HEK293 (cell line): ENCODE measurements around the gene ZNF335.

Experiments used
- CTCF ChIA-PET: fragments of 350-600 bp; formaldehyde crosslinking; extraction: SDS; loops from one replicate; lab custom pipeline; 2021; ENCODE audit warnings: antibody characterized with exemption; lab: Yijun Ruan, JAX
- POLR2A ChIA-PET: fragments of 300-600 bp; formaldehyde crosslinking; extraction: SDS; loops from one replicate; lab custom pipeline; 2020; ENCODE audit warnings: antibody characterized with exemption, inconsistent platforms; lab: Yijun Ruan, JAX
- H3K27ac ChIP-seq: fragments of 200-500 bp; sonication (Bioruptor generic); 2 replicates; pipeline ENCODE4 v1.5.1; 2014; ENCODE audit warnings: low read depth, low read length, control low read depth, inconsistent platforms; ENCODE audit errors: extremely low read depth
- H3K36me3 ChIP-seq, 2 experiments: fragments of 200-500 bp in 1 of 2; sonication (Bioruptor generic) in 1 of 2; 1 replicate in 1 of 2; 2 replicates in 1 of 2; pipeline ENCODE4 v1.5.1; 2014 to 2017; ENCODE audit warnings: inconsistent platforms in 2 of 2, low read length in 2 of 2; ENCODE audit not compliant: control insufficient read depth in 2 of 2, insufficient read depth in 1 of 2
- H3K4me1 ChIP-seq: fragments of 200-500 bp; sonication (Bioruptor generic); 2 replicates; pipeline ENCODE4 v1.5.1; 2014; ENCODE audit warnings: mild to moderate bottlenecking, low read length, inconsistent platforms; ENCODE audit not compliant: control insufficient read depth, insufficient read depth
- H3K4me3 ChIP-seq: 2 replicates; pipeline ENCODE4 v1.5.1; 2011; ENCODE audit warnings: low read depth, mild to moderate bottlenecking, control low read depth, low read length, moderate library complexity
- H3K9me3 ChIP-seq: fragments of 200-500 bp; sonication (Bioruptor generic); 2 replicates; pipeline ENCODE4 v1.5.1; 2014; ENCODE audit warnings: low read depth, low read length, inconsistent platforms; ENCODE audit not compliant: control insufficient read depth, insufficient read depth
- HOXA7 ChIP-seq: sonication (generic); formaldehyde crosslinking; IDR thresholded peaks from 2 replicates; pipeline ENCODE4 v1.8.1; 2022; ENCODE audit warnings: missing genetic modification reagents, borderline replicate concordance
- KLF10 ChIP-seq: fragments of 450-650 bp; IDR thresholded peaks from 2 replicates; pipeline ENCODE4 v1.5.1; 2018; ENCODE audit warnings: missing biosample characterization, mild to moderate bottlenecking, missing genetic modification characterization
- KLF9 ChIP-seq: fragments of 450-650 bp; formaldehyde crosslinking; IDR thresholded peaks from 2 replicates; pipeline ENCODE4 v1.5.1; 2016; ENCODE audit warnings: missing biosample characterization, missing genetic modification characterization, low read depth
- MEIS1 ChIP-seq: sonication (generic); formaldehyde crosslinking; IDR thresholded peaks from 2 replicates; pipeline ENCODE4 v1.8.1; 2022; ENCODE audit warnings: missing genetic modification reagents, mild to moderate bottlenecking, borderline replicate concordance
- PRDM6 ChIP-seq: fragments of 450-650 bp; formaldehyde crosslinking; IDR thresholded peaks from 2 replicates; pipeline ENCODE4 v1.5.1; 2017; ENCODE audit warnings: missing biosample characterization, missing genetic modification characterization
- RBAK ChIP-seq: fragments of 450-650 bp; formaldehyde crosslinking; IDR thresholded peaks from 2 replicates; pipeline ENCODE4 v1.5.1; 2016; ENCODE audit warnings: missing biosample characterization, missing genetic modification characterization
- ZBTB1 ChIP-seq: fragments of 450-650 bp; formaldehyde crosslinking; IDR thresholded peaks from 2 replicates; pipeline ENCODE4 v1.5.1; 2016; ENCODE audit warnings: missing biosample characterization, missing genetic modification characterization
- ZBTB21 ChIP-seq: fragments of 450-650 bp; formaldehyde crosslinking; IDR thresholded peaks from 2 replicates; pipeline ENCODE4 v1.5.1; 2017; ENCODE audit warnings: missing biosample characterization, missing genetic modification characterization
- ZBTB44 ChIP-seq: fragments of 450-650 bp; IDR thresholded peaks from 2 replicates; pipeline ENCODE4 v1.5.1; 2018; ENCODE audit warnings: missing biosample characterization, mild to moderate bottlenecking, missing genetic modification characterization
- ZFP37 ChIP-seq: fragments of 450-650 bp; formaldehyde crosslinking; IDR thresholded peaks from 2 replicates; pipeline ENCODE4 v1.5.1; 2016; ENCODE audit warnings: missing biosample characterization, missing genetic modification characterization
- ZFP69B ChIP-seq: fragments of 450-650 bp; formaldehyde crosslinking; IDR thresholded peaks from 2 replicates; pipeline ENCODE4 v1.5.1; 2016; ENCODE audit warnings: missing biosample characterization, missing genetic modification characterization
- ZNF138 ChIP-seq: fragments of 450-650 bp; formaldehyde crosslinking; IDR thresholded peaks from 2 replicates; pipeline ENCODE4 v1.5.1; 2016; ENCODE audit warnings: missing biosample characterization, missing genetic modification characterization, borderline replicate concordance
- ZNF19 ChIP-seq: fragments of 450-650 bp; formaldehyde crosslinking; IDR thresholded peaks from 2 replicates; pipeline ENCODE4; 2016; ENCODE audit warnings: missing biosample characterization, missing genetic modification characterization, low read depth
- ZNF23 ChIP-seq: fragments of 450-650 bp; formaldehyde crosslinking; IDR thresholded peaks from 2 replicates; pipeline ENCODE4 v1.5.1; 2016; ENCODE audit warnings: missing biosample characterization, missing genetic modification characterization, borderline replicate concordance
- ZNF350 ChIP-seq: fragments of 450-650 bp; formaldehyde crosslinking; IDR thresholded peaks from 2 replicates; pipeline ENCODE4 v1.5.0; 2017; ENCODE audit warnings: missing biosample characterization, mild to moderate bottlenecking, missing genetic modification characterization
- ZNF433 ChIP-seq: fragments of 450-650 bp; formaldehyde crosslinking; IDR thresholded peaks from 2 replicates; pipeline ENCODE4 v1.5.1; 2016; ENCODE audit warnings: missing biosample characterization, missing genetic modification characterization, low read depth
- ZNF488 ChIP-seq: fragments of 450-650 bp; formaldehyde crosslinking; IDR thresholded peaks from 2 replicates; pipeline ENCODE4 v1.5.1; 2016; ENCODE audit warnings: missing biosample characterization, missing genetic modification characterization
- ZNF501 ChIP-seq: fragments of 450-650 bp; formaldehyde crosslinking; IDR thresholded peaks from 2 replicates; pipeline ENCODE4 v1.5.1; 2016; ENCODE audit warnings: missing biosample characterization, missing genetic modification characterization
- ZNF513 ChIP-seq: fragments of 450-650 bp; IDR thresholded peaks from 2 replicates; pipeline ENCODE4 v1.5.1; 2018; ENCODE audit warnings: missing biosample characterization, missing genetic modification characterization
- ZNF548 ChIP-seq: fragments of 450-650 bp; formaldehyde crosslinking; IDR thresholded peaks from 2 replicates; pipeline ENCODE4 v1.5.1; 2016; ENCODE audit warnings: missing biosample characterization, missing genetic modification characterization
- ZNF571 ChIP-seq: fragments of 450-650 bp; formaldehyde crosslinking; IDR thresholded peaks from 2 replicates; pipeline ENCODE4 v1.5.0; 2017; ENCODE audit warnings: missing biosample characterization, missing genetic modification characterization
- ZNF654 ChIP-seq: fragments of 450-650 bp; formaldehyde crosslinking; IDR thresholded peaks from 2 replicates; pipeline ENCODE4 v1.5.1; 2016; ENCODE audit warnings: low read depth, missing biosample characterization, missing genetic modification characterization
- ZNF670 ChIP-seq: fragments of 450-650 bp; formaldehyde crosslinking; IDR thresholded peaks from 2 replicates; pipeline ENCODE4 v1.5.1; 2016; ENCODE audit warnings: missing biosample characterization, missing genetic modification characterization, low read depth
- ZNF677 ChIP-seq: fragments of 450-650 bp; IDR thresholded peaks from 2 replicates; pipeline ENCODE4 v1.5.0; 2018; ENCODE audit warnings: missing biosample characterization, mild to moderate bottlenecking, missing genetic modification characterization, moderate library complexity
- ZNF76 ChIP-seq: fragments of 450-650 bp; formaldehyde crosslinking; IDR thresholded peaks from 2 replicates; pipeline ENCODE4; 2016; ENCODE audit warnings: low read depth, missing biosample characterization, missing genetic modification characterization, borderline replicate concordance
- ZNF768 ChIP-seq: fragments of 450-650 bp; formaldehyde crosslinking; IDR thresholded peaks from 2 replicates; pipeline ENCODE4 v1.5.1; 2018; ENCODE audit warnings: missing biosample characterization, mild to moderate bottlenecking, missing genetic modification characterization
- TF ChIP-seq, protein P1 (sequence below): fragments of 450-650 bp; formaldehyde crosslinking; IDR thresholded peaks from 2 replicates; pipeline ENCODE4 v1.5.1; 2016; ENCODE audit warnings: missing biosample characterization, missing genetic modification characterization

Gene ZNF335

GRCh38 chr20:45983279-45983743, 11.3 kb upstream of the ZNF335 start:
- ChIA-PET CTCF (interaction anchor here (0.8 to 4.0 kb wide), 7 partner anchors 11 to 184 kb away, joined by 3 to 16 read pairs (median 7); partner anchors contain the start of gene ZNF335), POLR2A (interaction anchor here (0.6 kb wide), 1 partner anchor 143 kb away, joined by 5 read pairs; no protein-coding TSS in a partner anchor)
- TF ChIP-seq ZNF488 (tag by site-specific recombination) (no peak), ZNF670 (tag by site-specific recombination) (no peak), ZNF19 (tag by site-specific recombination) (no peak), RBAK (tag by site-specific recombination) (no peak), MEIS1 (CRISPR knock-in tag) (no peak), ZFP69B (no peak), ZNF513 (no peak), ZFP37 (no peak), ZNF350 (tag by site-specific recombination) (no peak), ZNF548 (tag by site-specific recombination) (no peak), ZNF571 (tag by site-specific recombination) (no peak), ZNF654 (tag by site-specific recombination) (no peak), HOXA7 (no peak), ZNF501 (tag by site-specific recombination) (no peak), ZBTB21 (tag by site-specific recombination) (no peak), ZNF433 (tag by site-specific recombination) (no peak), ZNF768 (tag by site-specific recombination) (no peak), KLF10 (tag by site-specific recombination) (no peak)
- Histone ChIP-seq H3K27ac (no peak overlapping the region), H3K4me3 (no peak overlapping the region), H3K9me3 (no peaks in the 10 kb centered on the region), H3K36me3 (no peaks in the 10 kb centered on the region), H3K4me1 (no peaks in the 10 kb centered on the region)

GRCh38 chr20:45981261-45981660, 9.3 kb upstream of the ZNF335 start:
- H3K4me3 ChIP-seq, result no peak overlapping the region
- no peaks in the 10 kb centered on the region for H3K9me3 ChIP-seq
- H3K4me1 ChIP-seq, result no peaks in the 10 kb centered on the region
- no peaks in the 10 kb centered on the region for H3K36me3 ChIP-seq
- CTCF ChIA-PET, result interaction anchor here (1.9 to 4.0 kb wide), 3 partner anchors 8 to 34 kb away, joined by 7 to 16 read pairs (median 13); partner anchors contain the start of gene ZNF335
- no peak overlapping the region for H3K27ac ChIP-seq
- POLR2A ChIA-PET, result no interaction called here
- TF ChIP-seq ZNF138 (tag by site-specific recombination) (no peak), ZBTB1 (tag by site-specific recombination) (no peak), MEIS1 (CRISPR knock-in tag) (no peak), PRDM6 (tag by site-specific recombination) (no peak), KLF9 (tag by site-specific recombination) (no peak), ZNF677 (no peak), ZBTB44 (tag by site-specific recombination) (no peak), ZNF23 (tag by site-specific recombination) (no peak), ZNF76 (no peak)
- TF ChIP-seq, protein P1, sequence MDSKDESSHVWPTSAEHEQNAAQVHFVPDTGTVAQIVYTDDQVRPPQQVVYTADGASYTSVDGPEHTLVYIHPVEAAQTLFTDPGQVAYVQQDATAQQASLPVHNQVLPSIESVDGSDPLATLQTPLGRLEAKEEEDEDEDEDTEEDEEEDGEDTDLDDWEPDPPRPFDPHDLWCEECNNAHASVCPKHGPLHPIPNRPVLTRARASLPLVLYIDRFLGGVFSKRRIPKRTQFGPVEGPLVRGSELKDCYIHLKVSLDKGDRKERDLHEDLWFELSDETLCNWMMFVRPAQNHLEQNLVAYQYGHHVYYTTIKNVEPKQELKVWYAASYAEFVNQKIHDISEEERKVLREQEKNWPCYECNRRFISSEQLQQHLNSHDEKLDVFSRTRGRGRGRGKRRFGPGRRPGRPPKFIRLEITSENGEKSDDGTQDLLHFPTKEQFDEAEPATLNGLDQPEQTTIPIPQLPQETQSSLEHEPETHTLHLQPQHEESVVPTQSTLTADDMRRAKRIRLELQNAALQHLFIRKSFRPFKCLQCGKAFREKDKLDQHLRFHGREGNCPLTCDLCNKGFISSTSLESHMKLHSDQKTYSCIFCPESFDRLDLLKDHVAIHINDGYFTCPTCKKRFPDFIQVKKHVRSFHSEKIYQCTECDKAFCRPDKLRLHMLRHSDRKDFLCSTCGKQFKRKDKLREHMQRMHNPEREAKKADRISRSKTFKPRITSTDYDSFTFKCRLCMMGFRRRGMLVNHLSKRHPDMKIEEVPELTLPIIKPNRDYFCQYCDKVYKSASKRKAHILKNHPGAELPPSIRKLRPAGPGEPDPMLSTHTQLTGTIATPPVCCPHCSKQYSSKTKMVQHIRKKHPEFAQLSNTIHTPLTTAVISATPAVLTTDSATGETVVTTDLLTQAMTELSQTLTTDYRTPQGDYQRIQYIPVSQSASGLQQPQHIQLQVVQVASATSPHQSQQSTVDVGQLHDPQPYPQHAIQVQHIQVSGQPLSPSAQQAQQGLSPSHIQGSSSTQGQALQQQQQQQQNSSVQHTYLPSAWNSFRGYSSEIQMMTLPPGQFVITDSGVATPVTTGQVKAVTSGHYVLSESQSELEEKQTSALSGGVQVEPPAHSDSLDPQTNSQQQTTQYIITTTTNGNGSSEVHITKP (tag by site-specific recombination), result no peak
